Ovary (tissue), 3 donors: ENCODE measurements around the gene FAM171A1.

Experiments
- CTCF ChIP-seq, 3 donors: fragments of 450-650 bp in 2 of 3; fragments of 200-600 bp in 1 of 3; IDR thresholded peaks; one replicate each; pipeline versions ENCODE4 v1.5.1 to v1.8.0; 2016 to 2022; ENCODE audit warnings: antibody characterized with exemption in 3 of 3, mild to moderate bottlenecking in 1 of 3
- EP300 ChIP-seq: sonication (generic); formaldehyde crosslinking; IDR thresholded peaks from one replicate; pipeline ENCODE4 v1.6.1; 2017; ENCODE audit warnings: antibody characterized with exemption
- POLR2A ChIP-seq: fragments of 450-650 bp; IDR thresholded peaks from one replicate; pipeline ENCODE4 v1.6.1; 2017; ENCODE audit warnings: antibody characterized with exemption, mild to moderate bottlenecking, moderate library complexity
- donor health status: DM: no; HTN: no; CAD: no.

- TF ChIP-seq POLR2A (no peak), CTCF (IDR thresholded peaks at IDR 0.05) (no peak), EP300 (no peak)
Observed at GRCh38 chr10:15352201-15352600, 18.9 kb downstream of the FAM171A1 start.
